NCI-H1436 treated with DMSO at 0.1 percent for 48 hours (cell line): ENCODE measurements around the gene ZBTB26.

Experiments used
- DNase-seq: peaks from one replicate; lab custom pipeline; 2025; lab: John Stamatoyannopoulos, UW

The ZBTB26 gene

GRCh38 chr9:122931226-122932121 is at the start of gene ZBTB26:
Gene ZBTB26, minus strand, starts transcription at chr9:122931512. Its CDS starts 11,578 bp downstream, at chr9:122919934.
- peak; percentile 70 for DNase-seq

GRCh38 chr9:122978601-122979000 is 47.3 kb upstream of the ZBTB26 start:
- no peak for DNase-seq

GRCh38 chr9:122975196-122975595 is 43.9 kb upstream of the ZBTB26 start:
- no peak for DNase-seq

- no peak for DNase-seq
Measured at GRCh38 chr9:122961139-122961538, 29.8 kb upstream of the ZBTB26 start.

- DNase-seq: no peak
Measured at GRCh38 chr9:122955961-122956360, 24.6 kb upstream of the ZBTB26 start.

GRCh38 chr9:122954253-122954691 is 23.0 kb upstream of the ZBTB26 start:
- no peak for DNase-seq

- DNase-seq: no peak
Measured at GRCh38 chr9:122951056-122951455, 19.7 kb upstream of the ZBTB26 start.

- no peak for DNase-seq
Measured at GRCh38 chr9:122950263-122950662, 19.0 kb upstream of the ZBTB26 start.

GRCh38 chr9:122949696-122950095 is 18.4 kb upstream of the ZBTB26 start:
- DNase-seq: no peak

- DNase-seq: no peak
Measured at GRCh38 chr9:122948313-122948712, 17.0 kb upstream of the ZBTB26 start.

- DNase-seq: no peak
Measured at GRCh38 chr9:122946461-122947005, 15.2 kb upstream of the ZBTB26 start.

- DNase-seq: no peak
Measured at GRCh38 chr9:122944960-122945888, 13.9 kb upstream of the ZBTB26 start.

GRCh38 chr9:122941582-122942234 is 10.4 kb upstream of the ZBTB26 start:
- no peak for DNase-seq

GRCh38 chr9:122940749-122941581 is 9.7 kb upstream of the ZBTB26 start, which contains the start of gene RABGAP1:
Gene RABGAP1, plus strand, starts transcription at chr9:122941020. Its CDS starts 16,040 bp downstream, at chr9:122957060.
- DNase-seq: peak; percentile 94

GRCh38 chr9:122940454-122940748 is 9.1 kb upstream of the ZBTB26 start:
- DNase-seq: no peak

GRCh38 chr9:122939601-122940000 is 8.3 kb upstream of the ZBTB26 start:
- DNase-seq: no peak

GRCh38 chr9:122936883-122937282 is 5.6 kb upstream of the ZBTB26 start:
- DNase-seq: no peak

- no peak for DNase-seq
Measured at GRCh38 chr9:122936464-122936863, 5.2 kb upstream of the ZBTB26 start.

- DNase-seq: no peak
Measured at GRCh38 chr9:122930541-122931225, 629 bp downstream of the ZBTB26 start.

- DNase-seq: no peak
Measured at GRCh38 chr9:122929796-122930354, 1.4 kb downstream of the ZBTB26 start.
